HPDE6-E6E7 (cell line): Measurements from ENCODE around the gene RIOX2.
"Not testable (repeated sequence)": the region's sequence is repeated elsewhere in the genome, so short reads cannot be mapped to it uniquely, and the experiment has no call there.

Experiments used
- DNase-seq: peaks from one replicate; pipeline ENCODE4 v3.0.0; 2011; ENCODE audit warnings: missing footprints; ENCODE audit errors: extremely low spot score

The RIOX2 gene

GRCh38 chr3:97971679-97972567, at the start of gene RIOX2:
Gene RIOX2 (minus strand): TSS chr3:97972431. CDS start chr3:97967593, 4,838 bp downstream.
- DNase-seq, result peak; percentile 67

GRCh38 chr3:98020412-98020811, 48.2 kb upstream of the RIOX2 start:
- no peak for DNase-seq

- DNase-seq, result peak; percentile 11
Observed at GRCh38 chr3:98018301-98018700, 46.1 kb upstream of the RIOX2 start.

- no peak for DNase-seq
Observed at GRCh38 chr3:98014268-98014585, 42.0 kb upstream of the RIOX2 start.

GRCh38 chr3:98013411-98014267, 41.4 kb upstream of the RIOX2 start:
- peak; percentile 54 for DNase-seq

- no peak for DNase-seq
Observed at GRCh38 chr3:98012979-98013378, 40.7 kb upstream of the RIOX2 start.

- DNase-seq, result not testable (repeated sequence)
Observed at GRCh38 chr3:98010883-98011449, 38.7 kb upstream of the RIOX2 start.

- no peak for DNase-seq
Observed at GRCh38 chr3:98010194-98010882, 38.1 kb upstream of the RIOX2 start.

- no peak for DNase-seq
Observed at GRCh38 chr3:98008855-98009254, 36.6 kb upstream of the RIOX2 start.

- no peak for DNase-seq
Observed at GRCh38 chr3:98005438-98005837, 33.2 kb upstream of the RIOX2 start.

- DNase-seq, result no peak
Observed at GRCh38 chr3:98004721-98005120, 32.5 kb upstream of the RIOX2 start.

GRCh38 chr3:98003306-98003969, 31.2 kb upstream of the RIOX2 start:
- no peak for DNase-seq

- DNase-seq, result no peak
Observed at GRCh38 chr3:98002717-98003116, 30.5 kb upstream of the RIOX2 start.

GRCh38 chr3:97999994-98000393, 27.8 kb upstream of the RIOX2 start:
- DNase-seq, result no peak

- no peak for DNase-seq
Observed at GRCh38 chr3:97999103-97999502, 26.9 kb upstream of the RIOX2 start.

GRCh38 chr3:97996988-97997387, 24.8 kb upstream of the RIOX2 start:
- DNase-seq, result no peak

GRCh38 chr3:97994328-97994945, 22.2 kb upstream of the RIOX2 start:
- no peak for DNase-seq

GRCh38 chr3:97993526-97993925, 21.3 kb upstream of the RIOX2 start:
- DNase-seq, result no peak

- DNase-seq, result no peak
Observed at GRCh38 chr3:97992547-97993173, 20.4 kb upstream of the RIOX2 start.

- no peak for DNase-seq
Observed at GRCh38 chr3:97991293-97991682, 19.1 kb upstream of the RIOX2 start.
